Measurements from ENCODE around the gene HACD3.
"Not testable (repeated sequence)": the region's sequence is repeated elsewhere in the genome, so short reads cannot be mapped to it uniquely, and the experiment has no call there.

HACD3 gene

DNA sequence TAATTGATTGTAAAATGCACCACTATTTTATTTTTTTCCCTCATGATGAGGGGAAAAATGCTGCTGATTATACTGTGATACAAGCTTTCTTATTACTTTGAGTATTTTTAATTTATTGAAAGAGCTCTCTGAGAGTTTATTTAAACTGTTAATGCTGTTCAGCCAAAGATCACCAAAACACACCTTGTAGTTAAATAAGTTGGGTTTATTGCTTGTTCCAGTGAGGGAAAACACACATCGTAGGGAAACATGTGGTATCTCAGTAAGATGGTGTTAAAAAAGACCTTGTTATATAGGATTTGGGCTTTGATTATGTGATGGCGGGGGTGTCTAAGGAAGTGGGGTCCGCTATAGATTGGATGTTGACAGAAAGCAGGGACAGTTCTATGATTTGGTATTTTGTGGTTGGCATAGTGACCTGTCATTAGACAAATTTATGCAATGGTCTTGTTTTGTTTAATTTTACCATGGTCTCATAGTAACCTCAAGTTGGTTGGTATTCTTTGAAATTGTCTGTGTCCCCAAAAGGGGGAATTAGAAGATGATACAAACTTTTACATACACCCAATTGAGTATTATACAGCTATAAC, 11.1 kb downstream of the HACD3 start:
- TF ChIP-seq, protein P1, sequence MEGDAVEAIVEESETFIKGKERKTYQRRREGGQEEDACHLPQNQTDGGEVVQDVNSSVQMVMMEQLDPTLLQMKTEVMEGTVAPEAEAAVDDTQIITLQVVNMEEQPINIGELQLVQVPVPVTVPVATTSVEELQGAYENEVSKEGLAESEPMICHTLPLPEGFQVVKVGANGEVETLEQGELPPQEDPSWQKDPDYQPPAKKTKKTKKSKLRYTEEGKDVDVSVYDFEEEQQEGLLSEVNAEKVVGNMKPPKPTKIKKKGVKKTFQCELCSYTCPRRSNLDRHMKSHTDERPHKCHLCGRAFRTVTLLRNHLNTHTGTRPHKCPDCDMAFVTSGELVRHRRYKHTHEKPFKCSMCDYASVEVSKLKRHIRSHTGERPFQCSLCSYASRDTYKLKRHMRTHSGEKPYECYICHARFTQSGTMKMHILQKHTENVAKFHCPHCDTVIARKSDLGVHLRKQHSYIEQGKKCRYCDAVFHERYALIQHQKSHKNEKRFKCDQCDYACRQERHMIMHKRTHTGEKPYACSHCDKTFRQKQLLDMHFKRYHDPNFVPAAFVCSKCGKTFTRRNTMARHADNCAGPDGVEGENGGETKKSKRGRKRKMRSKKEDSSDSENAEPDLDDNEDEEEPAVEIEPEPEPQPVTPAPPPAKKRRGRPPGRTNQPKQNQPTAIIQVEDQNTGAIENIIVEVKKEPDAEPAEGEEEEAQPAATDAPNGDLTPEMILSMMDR (IDR thresholded peaks at IDR 0.05): no peak
- Histone ChIP-seq H3K4me3 (no peak overlapping the region), H3K27ac (no peak overlapping the region)
- DNase-seq (ENCODE audit: low spot score): no peak

DNA sequence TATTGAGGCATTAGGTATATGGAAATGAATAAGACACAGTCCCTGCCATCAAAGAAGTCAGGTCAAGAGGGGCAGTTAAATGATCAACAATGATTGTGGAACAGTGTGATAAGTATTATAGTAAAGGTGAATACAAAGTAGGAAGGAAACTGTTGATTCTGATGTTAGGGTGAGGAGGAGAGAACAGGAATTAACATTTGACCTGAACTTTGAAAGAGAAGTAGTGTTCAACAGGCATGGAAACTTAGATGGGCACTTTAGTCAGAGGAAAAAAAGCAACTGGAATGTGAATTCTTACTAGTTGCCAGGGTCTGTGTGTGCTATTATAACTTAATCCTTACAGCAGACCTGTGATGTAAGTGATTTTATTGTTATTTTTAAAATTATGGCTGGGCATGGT, 17.6 kb downstream of the HACD3 start:
- TF ChIP-seq, protein P1 (IDR thresholded peaks at IDR 0.05): no peak
- Histone ChIP-seq H3K27ac (no peak overlapping the region), H3K4me3 (no peak overlapping the region)
- DNase-seq (ENCODE audit: low spot score): no peak

DNA sequence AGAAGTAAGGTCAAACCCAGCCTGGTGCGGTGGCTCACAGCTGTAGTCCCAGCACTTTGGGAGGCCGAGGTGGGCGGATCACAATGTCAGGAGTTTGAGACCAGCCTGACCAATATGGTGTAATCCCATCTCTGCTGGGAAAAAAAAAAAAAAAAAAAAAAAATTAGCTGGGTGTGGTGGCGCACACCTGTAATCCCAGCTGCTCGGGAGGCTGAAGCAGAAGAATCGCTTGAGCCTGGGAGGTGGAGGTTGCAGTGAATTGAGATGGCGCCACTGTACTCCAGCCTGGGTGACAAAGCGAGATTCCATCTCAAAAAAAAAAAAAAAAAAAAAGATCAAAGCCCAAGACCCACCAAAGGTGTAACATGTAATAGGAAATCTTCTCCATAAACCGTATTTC, 19.0 kb downstream of the HACD3 start:
- not testable (repeated sequence) for H3K27ac ChIP-seq; DNase-seq (ENCODE audit: low spot score); H3K4me3 ChIP-seq

DNA sequence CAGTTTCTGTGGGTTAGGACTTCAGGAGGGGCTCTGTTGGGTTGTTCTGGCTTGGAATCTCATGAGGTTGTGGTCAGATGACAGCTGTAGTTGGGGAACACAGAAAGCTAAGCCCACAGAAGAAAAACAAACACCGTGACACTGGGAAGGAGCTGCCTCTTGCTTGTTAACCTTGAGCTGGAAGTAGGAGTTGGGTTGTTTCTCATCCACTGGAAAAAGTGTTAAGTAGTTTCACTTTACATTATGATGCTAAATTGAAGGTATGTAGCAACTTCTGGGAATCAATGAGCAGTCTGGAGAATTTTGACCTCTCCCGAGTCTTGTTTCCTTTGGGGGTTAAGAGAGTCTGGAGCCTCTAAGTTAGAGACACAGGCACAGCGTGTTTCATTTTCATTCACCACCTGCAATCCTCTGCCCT, 20.4 kb downstream of the HACD3 start:
- Histone ChIP-seq H3K4me3 (no peak overlapping the region), H3K27ac (no peak overlapping the region)
- no peak for DNase-seq (ENCODE audit: low spot score)
- TF ChIP-seq, protein P1 (IDR thresholded peaks at IDR 0.05): no peak

DNA sequence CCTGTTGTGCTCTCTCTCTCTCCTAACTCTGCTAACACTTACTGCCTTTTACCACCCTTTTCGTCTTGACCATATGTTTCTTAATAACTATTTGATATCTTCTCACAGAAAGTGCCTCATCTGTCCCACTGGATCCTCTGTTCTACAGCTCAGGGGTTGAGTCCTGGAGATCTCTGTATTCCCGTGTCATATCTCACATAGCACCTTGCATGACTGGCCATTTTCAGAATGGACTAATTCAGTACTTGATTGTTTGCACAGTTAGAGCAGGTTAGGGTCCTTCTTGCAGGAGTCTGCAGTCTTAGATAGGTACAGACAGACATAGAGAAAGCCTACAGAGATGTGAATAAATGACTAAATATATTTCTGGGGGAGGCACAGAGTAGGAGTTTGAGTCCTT, 20.9 kb downstream of the HACD3 start:
- DNase-seq (ENCODE audit: low spot score): no peak
- H3K4me3 ChIP-seq: no peak overlapping the region
- TF ChIP-seq, protein P1 (IDR thresholded peaks at IDR 0.05): no peak
- no peak overlapping the region for H3K27ac ChIP-seq

DNA sequence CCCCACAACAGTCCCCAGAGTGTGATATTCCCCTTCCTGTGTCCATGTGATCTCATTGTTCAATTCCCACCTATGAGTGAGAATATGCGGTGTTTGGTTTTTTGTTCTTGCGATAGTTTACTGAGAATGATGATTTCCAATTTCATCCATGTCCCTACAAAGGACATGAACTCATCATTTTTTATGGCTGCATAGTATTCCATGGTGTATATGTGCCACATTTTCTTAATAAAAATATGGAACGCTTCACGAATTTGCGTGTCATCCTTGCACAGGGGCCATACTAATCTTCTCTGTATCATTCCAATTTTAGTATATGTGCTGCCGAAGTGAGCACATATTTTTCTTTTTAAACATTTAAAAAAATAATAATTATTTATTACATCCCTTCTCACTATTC, 22.6 kb downstream of the HACD3 start:
- DNase-seq (ENCODE audit: low spot score); H3K4me3 ChIP-seq; H3K27ac ChIP-seq: not testable (repeated sequence)

DNA sequence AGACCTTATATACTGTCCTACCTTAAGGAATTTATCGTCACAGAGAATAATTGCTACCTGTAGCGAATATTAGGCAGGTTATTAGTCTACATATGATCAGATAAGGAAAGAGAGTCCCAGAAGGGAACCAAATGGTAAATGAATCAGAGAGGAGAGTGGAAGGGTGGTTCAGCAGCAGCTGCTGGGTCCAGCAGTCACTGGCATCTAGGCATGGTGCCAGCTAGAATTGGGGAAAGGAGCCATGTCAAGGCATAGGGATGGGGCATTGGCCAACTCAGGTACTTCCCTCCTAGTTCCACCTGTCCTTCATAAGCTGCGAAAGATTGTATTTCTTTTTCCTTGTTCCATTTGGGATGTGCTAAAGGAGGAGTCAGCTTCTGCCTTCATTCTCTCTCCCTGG, 23.4 kb downstream of the HACD3 start:
- Histone ChIP-seq H3K4me3 (no peak overlapping the region), H3K27ac (no peak overlapping the region)
- no peak for DNase-seq (ENCODE audit: low spot score)
- TF ChIP-seq, protein P1 (IDR thresholded peaks at IDR 0.05): no peak

DNA sequence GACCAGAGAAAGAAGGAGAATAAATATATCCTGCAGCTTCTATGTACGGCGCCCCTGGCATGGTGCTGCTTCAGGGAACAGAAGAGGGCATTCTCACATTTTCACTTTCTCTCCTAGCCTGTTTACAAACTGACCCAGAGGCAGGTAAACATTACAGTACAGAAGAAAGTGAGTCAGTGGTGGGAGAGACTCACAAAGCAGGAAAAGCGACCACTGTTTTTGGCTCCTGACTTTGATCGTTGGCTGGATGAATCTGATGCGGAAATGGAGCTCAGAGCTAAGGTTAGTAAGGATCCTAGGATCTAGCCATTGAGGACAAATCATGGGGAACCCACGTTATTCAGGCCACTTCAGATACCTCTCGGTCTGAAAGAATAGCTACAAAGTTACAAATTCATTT, 26.4 kb downstream of the HACD3 start:
- TF ChIP-seq, protein P1 (IDR thresholded peaks at IDR 0.05): no peak
- Histone ChIP-seq H3K4me3 (no peak overlapping the region), H3K27ac (no peak overlapping the region)
- no peak for DNase-seq (ENCODE audit: low spot score)

Measured in coronary artery (tissue), 2 donors.